SH-SY5Y (cell line): ENCODE measurements around the gene TDRD12.

ENCODE experiments used
- GATA2 ChIP-seq: IDR thresholded peaks from 2 replicates; pipeline ENCODE4 v1.6.1; 2011; ENCODE audit warnings: mild to moderate bottlenecking, low read depth, low read length
- GATA3 ChIP-seq: IDR thresholded peaks from 2 replicates; pipeline ENCODE4 v1.6.1; 2011; ENCODE audit warnings: low read depth, mild to moderate bottlenecking, low read length, moderate library complexity

- TF ChIP-seq GATA2 (no peak), GATA3 (no peak)
These were observed 98.3 kb downstream of the TDRD12 start for GRCh38 chr19:32817569-32818476.
